Keratinocyte (primary cell): ENCODE data around the gene DIDO1.

Experiments used
- EZH2 ChIP-seq: IDR thresholded peaks from one replicate; pipeline ENCODE4 v1.6.1; 2012; ENCODE audit warnings: inconsistent platforms, mild to moderate bottlenecking, low read length, moderate library complexity
- TF ChIP-seq, protein P1 (sequence below), 3 experiments: IDR thresholded peaks in 1 of 3; conservative IDR thresholded peaks in 1 of 3; optimal IDR thresholded peaks in 1 of 3; 2 replicates in 2 of 3; 3 replicates in 1 of 3; pipeline versions ENCODE3 to v1.5.1; 2011; ENCODE audit warnings: low read length in 3 of 3, mild to moderate bottlenecking in 3 of 3, moderate library complexity in 2 of 3, control low read depth in 1 of 3, inconsistent platforms in 1 of 3; ENCODE audit not compliant: insufficient read depth in 2 of 3; ENCODE audit errors: extremely low read depth in 1 of 3

DNA sequence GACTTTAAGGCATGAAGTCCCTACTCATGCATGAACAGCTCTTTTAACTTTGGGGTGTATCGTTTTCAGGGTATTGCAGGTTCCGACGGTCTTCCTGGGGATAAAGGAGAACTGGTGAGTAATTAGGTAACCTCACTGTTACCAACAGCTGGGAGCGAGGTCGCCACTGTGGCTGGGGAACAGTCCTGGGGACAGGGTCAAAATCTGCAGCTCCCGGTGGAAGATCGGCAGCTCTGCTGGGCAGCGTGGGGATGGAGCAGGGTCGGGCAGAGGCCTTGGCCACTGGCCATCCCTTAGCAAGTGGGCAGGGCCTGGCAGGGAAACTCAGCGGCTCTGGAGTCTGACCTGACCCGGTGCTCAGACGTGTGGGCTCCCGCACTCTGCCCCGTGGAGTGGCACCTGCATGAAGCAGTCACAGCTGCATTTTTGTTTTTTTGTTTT, 93.3 kb downstream of the DIDO1 start:
- TF ChIP-seq, protein P1, sequence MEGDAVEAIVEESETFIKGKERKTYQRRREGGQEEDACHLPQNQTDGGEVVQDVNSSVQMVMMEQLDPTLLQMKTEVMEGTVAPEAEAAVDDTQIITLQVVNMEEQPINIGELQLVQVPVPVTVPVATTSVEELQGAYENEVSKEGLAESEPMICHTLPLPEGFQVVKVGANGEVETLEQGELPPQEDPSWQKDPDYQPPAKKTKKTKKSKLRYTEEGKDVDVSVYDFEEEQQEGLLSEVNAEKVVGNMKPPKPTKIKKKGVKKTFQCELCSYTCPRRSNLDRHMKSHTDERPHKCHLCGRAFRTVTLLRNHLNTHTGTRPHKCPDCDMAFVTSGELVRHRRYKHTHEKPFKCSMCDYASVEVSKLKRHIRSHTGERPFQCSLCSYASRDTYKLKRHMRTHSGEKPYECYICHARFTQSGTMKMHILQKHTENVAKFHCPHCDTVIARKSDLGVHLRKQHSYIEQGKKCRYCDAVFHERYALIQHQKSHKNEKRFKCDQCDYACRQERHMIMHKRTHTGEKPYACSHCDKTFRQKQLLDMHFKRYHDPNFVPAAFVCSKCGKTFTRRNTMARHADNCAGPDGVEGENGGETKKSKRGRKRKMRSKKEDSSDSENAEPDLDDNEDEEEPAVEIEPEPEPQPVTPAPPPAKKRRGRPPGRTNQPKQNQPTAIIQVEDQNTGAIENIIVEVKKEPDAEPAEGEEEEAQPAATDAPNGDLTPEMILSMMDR (optimal IDR thresholded peaks at IDR 0.05 in 1 of 3, IDR thresholded peaks at IDR 0.05 in 1 of 3, conservative IDR thresholded peaks at IDR 0.05 in 1 of 3; ENCODE audit: extremely low read depth in 1 of 3, insufficient read depth in 2 of 3, low read length in 3 of 3): no peak
- no peak for TF ChIP-seq EZH2
